DND-41 (cell line): Measurements from ENCODE around the gene TMEM164.

Source experiments
- ATAC-seq: fragments of 200-7000 bp; cut with Tn5 transposase; 3 replicates; pipeline ENCODE4 v1.9.1; 2021; ENCODE audit warnings: low read depth; ENCODE audit not compliant: insufficient read depth
- DNase-seq: peaks from one replicate; pipeline ENCODE4 v3.0.0-alpha.2; 2020
- H2AFZ ChIP-seq: 2 replicates; pipeline ENCODE4 v1.6.0; 2012; ENCODE audit warnings: low read depth, low read length
- H3K27ac ChIP-seq: 2 replicates; pipeline ENCODE4 v1.5.1; 2012; ENCODE audit warnings: low read length, inconsistent platforms
- H3K27me3 ChIP-seq: fragments of 200-600 bp; sonication (generic); 2 replicates; pipeline ENCODE4 v1.6.0; 2012; ENCODE audit warnings: low read length, mild to moderate bottlenecking, inconsistent platforms; ENCODE audit not compliant: insufficient read depth, poor library complexity
- H3K36me3 ChIP-seq: 2 replicates; pipeline ENCODE4 v1.5.1; 2012; ENCODE audit warnings: low read length, inconsistent platforms; ENCODE audit not compliant: insufficient read depth
- H3K4me1 ChIP-seq: 2 replicates; pipeline ENCODE4 v1.5.1; 2012; ENCODE audit warnings: mild to moderate bottlenecking, low read length; ENCODE audit not compliant: insufficient read depth
- H3K4me2 ChIP-seq: 2 replicates; pipeline ENCODE4 v1.6.0; 2012; ENCODE audit warnings: mild to moderate bottlenecking, moderate library complexity, low read length, inconsistent platforms; ENCODE audit not compliant: insufficient read depth
- H3K4me3 ChIP-seq, 2 experiments: fragments of 200-600 bp in 1 of 2; shearing (Covaris generic) in 1 of 2; 2 replicates each; pipeline ENCODE4 v1.5.1; 2012 to 2016; ENCODE audit warnings: inconsistent platforms in 2 of 2, low read length in 2 of 2, mild to moderate bottlenecking in 2 of 2, low read depth in 1 of 2, moderate library complexity in 1 of 2
- H3K79me2 ChIP-seq: 2 replicates; pipeline ENCODE4 v1.6.0; 2012; ENCODE audit warnings: low read length, inconsistent platforms; ENCODE audit not compliant: insufficient read depth
- H3K9ac ChIP-seq: 2 replicates; pipeline ENCODE4 v1.6.0; 2012; ENCODE audit warnings: low read depth, mild to moderate bottlenecking, inconsistent platforms, low read length, moderate library complexity
- H3K9me3 ChIP-seq: 2 replicates; pipeline ENCODE4 v1.5.1; 2012; ENCODE audit warnings: low read length, moderate library complexity, mild to moderate bottlenecking, inconsistent platforms; ENCODE audit not compliant: insufficient read depth, severe bottlenecking
- H4K20me1 ChIP-seq: 2 replicates; pipeline ENCODE4 v1.6.0; 2012; ENCODE audit warnings: low read length; ENCODE audit not compliant: insufficient read depth
- CTCF ChIP-seq: IDR thresholded peaks from 2 replicates; pipeline ENCODE4 v1.5.1; 2012; ENCODE audit warnings: borderline replicate concordance, low read length, moderate library complexity, mild to moderate bottlenecking; ENCODE audit not compliant: poor library complexity, severe bottlenecking; ENCODE audit errors: extremely low read depth
- EZH2 ChIP-seq: IDR thresholded peaks from 3 replicates; pipeline ENCODE4 v1.6.1; 2012; ENCODE audit warnings: borderline replicate concordance, low read depth, mild to moderate bottlenecking, moderate library complexity, low read length, inconsistent platforms; ENCODE audit not compliant: severe bottlenecking

TMEM164 gene

GRCh38 chrX:110170029-110170428 lies 167.1 kb downstream of the TMEM164 start:
- Histone ChIP-seq H3K9ac (no peak overlapping the region), H3K4me3 (no peak overlapping the region), H3K4me2 (no peak overlapping the region), H3K27ac (no peak overlapping the region), H3K4me1 (no peaks in the 10 kb centered on the region), H3K36me3 (peaks cover 12% of the 10 kb centered on the region), H2AFZ (no peak overlapping the region), H3K79me2 (no peaks in the 10 kb centered on the region), H3K27me3 (no peaks in the 10 kb centered on the region), H3K9me3 (no peaks in the 10 kb centered on the region), H4K20me1 (no peaks in the 10 kb centered on the region)
- TF ChIP-seq CTCF (no peak), EZH2 (no peak)
- DNase-seq: no peak
- no peak for ATAC-seq

- H2AFZ ChIP-seq: no peak overlapping the region
- H3K4me3 ChIP-seq: no peak overlapping the region
- no peak for TF ChIP-seq CTCF
- TF ChIP-seq EZH2: no peak
- ATAC-seq: no peak
- H3K79me2 ChIP-seq: no peaks in the 10 kb centered on the region
- H3K27ac ChIP-seq: no peak overlapping the region
- no peak overlapping the region for H3K9ac ChIP-seq
- no peaks in the 10 kb centered on the region for H3K9me3 ChIP-seq
- DNase-seq: no peak
- no peaks in the 10 kb centered on the region for H3K4me1 ChIP-seq
- no peaks in the 10 kb centered on the region for H4K20me1 ChIP-seq
- H3K27me3 ChIP-seq: no peaks in the 10 kb centered on the region
- peaks cover 12% of the 10 kb centered on the region for H3K36me3 ChIP-seq
- H3K4me2 ChIP-seq: no peak overlapping the region
These were observed 168.5 kb downstream of the TMEM164 start for GRCh38 chrX:110171442-110171841.

GRCh38 chrX:110172215-110172614 lies 169.3 kb downstream of the TMEM164 start:
- no peak overlapping the region for H3K4me2 ChIP-seq
- no peaks in the 10 kb centered on the region for H3K9me3 ChIP-seq
- ATAC-seq (no peak), DNase-seq (no peak)
- H3K36me3 ChIP-seq: peaks cover 12% of the 10 kb centered on the region
- no peak overlapping the region for H3K4me3 ChIP-seq
- no peaks in the 10 kb centered on the region for H3K27me3 ChIP-seq
- H3K27ac ChIP-seq: no peak overlapping the region
- H3K9ac ChIP-seq: no peak overlapping the region
- TF ChIP-seq EZH2 (no peak), CTCF (no peak)
- no peaks in the 10 kb centered on the region for H3K4me1 ChIP-seq
- no peaks in the 10 kb centered on the region for H3K79me2 ChIP-seq
- H2AFZ ChIP-seq: no peak overlapping the region
- no peaks in the 10 kb centered on the region for H4K20me1 ChIP-seq
